DMS153 treated with DMSO at 0.1 percent for 48 hours (cell line): ENCODE measurements around the gene ZFAND2B.
"Not testable (repeated sequence)": the region's sequence is repeated elsewhere in the genome, so short reads cannot be mapped to it uniquely, and the experiment has no call there.

ENCODE experiments used
- DNase-seq: peaks from one replicate; lab custom pipeline; 2025; ENCODE audit not compliant: unreplicated experiment; lab: John Stamatoyannopoulos, UW

ZFAND2B gene

GRCh38 chr2:219250049-219250781, 43.6 kb downstream of the ZFAND2B start:
- DNase-seq = no peak

DNA sequence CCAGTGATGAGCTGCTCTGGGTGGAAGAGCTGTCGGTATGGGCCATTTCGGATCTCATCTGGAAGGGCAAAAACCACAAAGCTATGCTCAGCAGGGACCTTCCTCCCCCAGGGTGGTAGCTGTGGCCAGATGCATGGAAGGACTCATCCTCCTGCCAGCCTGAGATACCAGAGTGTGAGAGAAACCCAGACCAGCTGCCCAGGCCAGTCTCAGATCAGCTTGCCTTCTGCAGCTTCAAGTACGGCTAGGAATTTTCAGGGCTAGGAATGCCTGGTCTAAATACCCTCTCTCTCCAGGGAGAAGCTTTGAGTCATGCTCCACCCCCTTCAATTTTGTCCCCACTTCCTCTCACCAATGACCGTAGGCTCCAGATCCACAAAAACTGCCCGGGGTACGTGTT, 45.1 kb downstream of the ZFAND2B start:
- no peak for DNase-seq

- DNase-seq = no peak
Measured at GRCh38 chr2:219252084-219252483, 45.5 kb downstream of the ZFAND2B start.

DNA sequence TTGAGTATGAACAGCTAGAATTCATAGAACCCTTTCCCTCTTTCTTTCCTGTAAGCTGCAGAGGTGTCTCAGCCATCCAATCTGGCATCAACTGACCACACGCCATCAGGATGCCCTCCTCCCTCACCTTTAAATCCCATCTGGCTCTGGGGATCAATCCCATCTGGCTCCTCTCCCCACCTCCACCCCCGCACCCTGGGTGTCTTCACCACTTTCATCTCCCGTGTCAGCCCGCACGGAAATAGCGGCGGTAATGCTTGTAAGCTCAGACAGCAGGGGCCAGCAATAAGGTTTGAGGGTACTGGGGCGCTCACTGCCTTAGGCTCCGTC, 46.0 kb downstream of the ZFAND2B start:
- no peak for DNase-seq

DNA sequence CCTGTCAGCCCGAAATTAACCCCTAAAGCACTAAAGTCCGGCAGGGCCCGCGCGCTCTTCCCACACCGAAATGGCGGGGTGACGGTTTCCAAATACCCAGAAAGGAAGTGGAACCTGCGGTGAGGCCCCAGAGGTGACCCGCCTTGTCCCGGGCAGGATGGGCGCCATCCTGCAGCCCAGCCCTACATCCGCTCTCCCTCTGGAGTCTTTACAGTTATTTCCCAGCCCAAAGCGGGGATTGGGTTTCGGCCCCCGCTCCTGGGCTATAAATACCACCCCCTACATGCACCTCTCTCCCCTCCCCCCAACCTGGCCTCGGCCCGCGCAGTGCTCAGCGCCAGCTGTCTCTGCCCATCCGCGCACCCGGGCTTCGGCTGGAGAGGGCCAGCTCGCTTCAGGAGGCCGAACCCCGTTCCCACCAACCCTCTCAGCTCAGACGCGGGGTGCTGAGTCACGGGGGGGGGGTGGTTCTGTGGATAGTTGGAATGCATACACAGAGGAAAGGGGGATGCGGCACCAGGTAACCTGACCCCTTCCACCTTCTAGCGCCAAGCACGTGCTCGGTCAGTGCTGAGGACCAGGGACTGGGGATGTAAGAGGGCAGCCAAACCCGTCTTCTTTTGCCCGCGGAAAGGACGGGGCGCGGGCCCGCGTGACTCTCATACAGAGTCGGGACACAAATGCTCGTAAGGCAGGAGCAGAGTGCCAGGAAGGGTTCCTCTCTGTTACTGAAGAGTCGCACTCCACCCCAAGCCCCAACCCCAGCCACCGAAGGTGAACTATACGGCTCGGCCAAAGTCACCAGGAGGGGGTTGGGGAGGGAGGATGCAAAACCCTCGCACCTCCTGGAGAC, 46.5 kb downstream of the ZFAND2B start, which contains the start of gene TUBA4B:
Gene TUBA4B, plus strand, starts transcription at position 344 of the 853 bp plus-strand sequence. Its CDS starts 165 bp downstream, at position 509.
- no peak for DNase-seq

DNA sequence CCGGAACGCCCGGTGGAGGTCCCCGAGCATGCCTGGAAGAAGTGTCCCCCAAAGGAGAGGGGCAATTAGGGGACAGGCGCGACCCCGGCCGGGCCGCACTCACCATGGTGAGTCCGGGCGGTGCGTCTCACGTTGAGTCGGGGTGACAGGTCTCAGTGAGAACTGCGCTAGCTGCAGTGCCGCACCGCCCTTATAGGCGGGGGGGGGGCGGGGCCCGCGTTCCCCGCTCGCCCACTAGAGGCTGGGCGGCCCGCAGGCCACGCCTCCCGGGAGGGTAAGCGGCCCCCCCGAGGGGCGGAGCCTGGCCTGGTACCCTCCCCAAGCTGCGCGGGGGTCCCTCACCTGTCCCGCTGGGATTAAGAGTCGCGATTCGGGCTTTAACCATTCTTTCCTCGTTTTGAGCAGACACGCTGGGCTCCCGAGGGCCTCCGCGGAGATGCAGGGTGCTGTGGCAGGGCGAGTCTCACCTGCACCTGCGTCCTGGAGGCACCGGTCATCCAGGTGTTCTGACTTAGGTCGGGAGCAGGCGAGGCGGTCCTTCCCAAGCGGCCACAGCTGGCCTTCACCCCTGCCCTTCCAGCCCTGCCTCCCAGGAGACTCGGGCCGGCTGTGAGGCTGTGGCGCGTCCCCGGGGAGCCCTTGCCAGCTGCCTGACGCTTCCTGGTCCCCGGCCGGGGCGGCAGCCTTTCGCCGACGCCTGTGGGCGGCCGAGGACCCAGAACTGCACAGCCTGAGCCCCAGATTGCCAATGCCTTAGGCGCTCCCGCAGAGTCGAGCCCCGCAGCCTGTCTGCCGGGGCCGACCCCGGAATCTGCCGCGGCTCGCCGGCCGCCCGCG, 47.4 kb downstream of the ZFAND2B start, which contains the start of gene TUBA4A:
Gene TUBA4A, minus strand, starts transcription at position 166 of the 837 bp plus-strand sequence. Its CDS starts 60 bp downstream, at position 106.
- peak; percentile 73 for DNase-seq

DNA sequence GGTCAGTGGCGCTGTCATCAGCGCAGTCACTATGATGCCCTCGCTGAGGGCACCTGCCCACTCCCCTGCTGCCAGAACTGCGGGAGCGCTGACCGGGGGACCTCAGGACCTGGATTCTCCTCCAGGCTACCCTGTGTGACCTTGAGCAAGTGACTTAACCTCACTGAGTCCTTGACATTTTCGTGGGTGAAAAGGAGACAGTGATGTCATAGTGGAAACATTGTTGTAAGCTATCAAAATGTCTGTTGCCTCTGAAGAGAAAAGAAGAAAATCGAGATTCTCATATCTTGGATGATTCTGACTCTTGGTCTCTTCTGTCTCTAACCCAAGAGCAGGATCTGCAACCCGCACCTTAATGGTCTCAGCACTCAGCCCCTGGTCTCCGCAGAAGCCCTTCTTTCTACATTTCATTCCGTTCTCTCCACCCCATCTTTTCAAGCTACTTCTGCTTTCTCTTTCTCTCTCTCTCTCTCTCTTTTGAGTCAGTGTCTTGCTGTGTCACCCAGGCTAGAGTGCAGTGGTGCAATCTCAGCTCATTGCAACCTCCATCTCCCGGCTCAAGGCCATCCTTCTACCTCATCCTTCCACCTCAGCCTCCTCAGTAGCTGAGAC, 48.1 kb downstream of the ZFAND2B start:
- DNase-seq = no peak

DNA sequence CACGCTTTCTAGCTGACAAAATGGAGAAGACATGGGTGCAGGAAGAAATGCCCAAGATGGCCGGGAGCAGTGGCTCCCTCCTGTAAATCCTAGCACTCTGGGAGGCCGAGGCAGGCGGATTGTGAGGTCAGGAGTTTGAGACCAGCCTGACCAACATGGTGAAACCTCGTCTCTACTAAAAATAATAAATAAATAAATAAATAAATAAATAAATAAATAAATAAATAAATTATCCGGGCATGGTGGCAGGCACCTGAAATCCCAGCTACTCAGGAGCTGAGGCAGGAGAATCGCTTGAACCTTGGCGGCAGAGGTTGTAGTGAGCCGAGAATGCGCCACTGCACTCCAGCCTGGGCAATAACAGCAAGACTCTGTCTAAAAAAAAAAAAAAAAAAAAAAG, 52.4 kb downstream of the ZFAND2B start:
- DNase-seq = not testable (repeated sequence)
